Mononuclear cell (primary cell): Measurements from ENCODE around the gene CYTIP. TPM values are rescaled to one million over a fixed set of nuclear protein-coding genes. Genes with fewer than 3 reads are reported as not detected.

ENCODE experiments used
- H3K27me3 ChIP-seq: 2 replicates; pipeline ENCODE4 v1.6.0; 2011; ENCODE audit warnings: low read length, control low read depth; ENCODE audit not compliant: insufficient read depth
- H3K4me1 ChIP-seq: 2 replicates; pipeline ENCODE4 v1.5.1; 2011; ENCODE audit warnings: mild to moderate bottlenecking, low read length, control low read depth; ENCODE audit not compliant: insufficient read depth
- H3K4me3 ChIP-seq: 2 replicates; pipeline ENCODE4 v1.5.1; 2011; ENCODE audit warnings: mild to moderate bottlenecking, low read length, moderate library complexity
- H3K9me3 ChIP-seq: 2 replicates; pipeline ENCODE4 v1.5.1; 2011; ENCODE audit warnings: low read depth, mild to moderate bottlenecking, control low read depth, low read length
- total RNA-seq: library from RNA; depleted of rRNA; stranded (reverse); fragments of >200 nt; gene quantifications from one replicate; pipeline ENCODE4 v1.2.3, GENCODE V29; 2012

CYTIP gene
- total RNA-seq, 1 donor, result 766 TPM

- Histone ChIP-seq H3K27me3 (no peaks in the 10 kb centered on the region), H3K9me3 (no peaks in the 10 kb centered on the region), H3K4me1 (peaks cover 28% of the 10 kb centered on the region), H3K4me3 (no peak overlapping the region)
These were observed 27.2 kb upstream of the CYTIP start for GRCh38 chr2:157471078-157471477.

GRCh38 chr2:157470321-157470720 lies 26.4 kb upstream of the CYTIP start:
- Histone ChIP-seq H3K9me3 (no peaks in the 10 kb centered on the region), H3K27me3 (no peaks in the 10 kb centered on the region), H3K4me1 (peaks cover 28% of the 10 kb centered on the region), H3K4me3 (no peak overlapping the region)

- Histone ChIP-seq H3K4me1 (peaks cover 29% of the 10 kb centered on the region), H3K4me3 (no peak overlapping the region)
These were observed 25.8 kb upstream of the CYTIP start for GRCh38 chr2:157469726-157470125.

GRCh38 chr2:157468931-157469708 lies 25.2 kb upstream of the CYTIP start:
- Histone ChIP-seq H3K4me3 (peak overlapping the region; percentile 12), H3K4me1 (peaks cover 35% of the 10 kb centered on the region), H3K9me3 (no peaks in the 10 kb centered on the region), H3K27me3 (no peaks in the 10 kb centered on the region)

More at GRCh38 chr2:157469726-157470125, 25.8 kb upstream of the CYTIP start:
- Histone ChIP-seq H3K27me3 (no peaks in the 10 kb centered on the region), H3K9me3 (no peaks in the 10 kb centered on the region)

- Histone ChIP-seq H3K4me3 (no peak overlapping the region), H3K4me1 (peaks cover 50% of the 10 kb centered on the region), H3K27me3 (no peaks in the 10 kb centered on the region), H3K9me3 (no peaks in the 10 kb centered on the region)
These were observed 22.9 kb upstream of the CYTIP start for GRCh38 chr2:157466764-157467163.

GRCh38 chr2:157465554-157465953 lies 21.7 kb upstream of the CYTIP start:
- H3K4me1 ChIP-seq, result peaks cover 43% of the 10 kb centered on the region
- no peak overlapping the region for H3K4me3 ChIP-seq
- H3K9me3 ChIP-seq, result no peaks in the 10 kb centered on the region
- H3K27me3 ChIP-seq, result no peaks in the 10 kb centered on the region

GRCh38 chr2:157463002-157463401 lies 19.1 kb upstream of the CYTIP start:
- Histone ChIP-seq H3K27me3 (no peaks in the 10 kb centered on the region), H3K4me3 (no peak overlapping the region), H3K4me1 (peaks cover 27% of the 10 kb centered on the region), H3K9me3 (no peaks in the 10 kb centered on the region)

GRCh38 chr2:157460897-157461296 lies 17.0 kb upstream of the CYTIP start:
- Histone ChIP-seq H3K4me3 (no peak overlapping the region), H3K9me3 (no peaks in the 10 kb centered on the region), H3K27me3 (no peaks in the 10 kb centered on the region), H3K4me1 (peaks cover 22% of the 10 kb centered on the region)

GRCh38 chr2:157460384-157460837 lies 16.5 kb upstream of the CYTIP start:
- H3K9me3 ChIP-seq, result no peaks in the 10 kb centered on the region
- H3K4me3 ChIP-seq, result no peak overlapping the region
- H3K27me3 ChIP-seq, result no peaks in the 10 kb centered on the region
- peaks cover 22% of the 10 kb centered on the region for H3K4me1 ChIP-seq

- H3K4me1 ChIP-seq, result peaks cover 19% of the 10 kb centered on the region
These were observed 15.6 kb upstream of the CYTIP start for GRCh38 chr2:157459486-157459885.

GRCh38 chr2:157447741-157448140 lies 3.9 kb upstream of the CYTIP start:
- H3K27me3 ChIP-seq, result no peaks in the 10 kb centered on the region
- H3K4me3 ChIP-seq, result no peak overlapping the region
- H3K9me3 ChIP-seq, result no peaks in the 10 kb centered on the region
- peaks cover 16% of the 10 kb centered on the region for H3K4me1 ChIP-seq

More at GRCh38 chr2:157459486-157459885, 15.6 kb upstream of the CYTIP start:
- H3K9me3 ChIP-seq, result no peaks in the 10 kb centered on the region
- no peak overlapping the region for H3K4me3 ChIP-seq
- H3K27me3 ChIP-seq, result no peaks in the 10 kb centered on the region

GRCh38 chr2:157447031-157447430 lies 3.1 kb upstream of the CYTIP start:
- no peaks in the 10 kb centered on the region for H3K27me3 ChIP-seq
- no peaks in the 10 kb centered on the region for H3K9me3 ChIP-seq
- H3K4me3 ChIP-seq, result no peak overlapping the region
- H3K4me1 ChIP-seq, result peaks cover 16% of the 10 kb centered on the region

- peaks cover 31% of the 10 kb centered on the region for H3K4me1 ChIP-seq
- H3K4me3 ChIP-seq, result peak overlapping the region; percentile 98
- H3K9me3 ChIP-seq, result no peaks in the 10 kb centered on the region
- H3K27me3 ChIP-seq, result no peaks in the 10 kb centered on the region
These were observed 752 bp upstream of the CYTIP start for GRCh38 chr2:157444641-157445040.

- peaks cover 42% of the 10 kb centered on the region for H3K4me1 ChIP-seq
- peak overlapping the region; percentile 98 for H3K4me3 ChIP-seq
These were observed 799 bp downstream of the CYTIP start for GRCh38 chr2:157443090-157443489.

GRCh38 chr2:157442636-157443035 lies 1.3 kb downstream of the CYTIP start:
- H3K9me3 ChIP-seq, result no peaks in the 10 kb centered on the region
- peak overlapping the region; percentile 98 for H3K4me3 ChIP-seq
- H3K4me1 ChIP-seq, result peaks cover 43% of the 10 kb centered on the region
- no peaks in the 10 kb centered on the region for H3K27me3 ChIP-seq

More at GRCh38 chr2:157443090-157443489, 799 bp downstream of the CYTIP start:
- H3K9me3 ChIP-seq, result no peaks in the 10 kb centered on the region
- H3K27me3 ChIP-seq, result no peaks in the 10 kb centered on the region

- H3K9me3 ChIP-seq, result no peaks in the 10 kb centered on the region
- H3K27me3 ChIP-seq, result no peaks in the 10 kb centered on the region
- peak overlapping the region; percentile 98 for H3K4me3 ChIP-seq
- H3K4me1 ChIP-seq, result peaks cover 47% of the 10 kb centered on the region
These were observed 1.7 kb downstream of the CYTIP start for GRCh38 chr2:157442191-157442590.
